Calu3 (cell line): ENCODE results near the gene CNTNAP2. TPM values are rescaled to one million over a fixed set of nuclear protein-coding genes. Genes with fewer than 3 reads are reported as not detected.

ENCODE experiments used
- BruUV-seq: library from RNA; stranded (reverse); fragments of 400-500 nt; replicated peaks from 2 replicates; lab custom pipeline; 2021; lab: Mats Ljungman, UMichigan
- CTCF ChIA-PET: fragments of 300-600 bp; sonication (Branson Sonifier 250); formaldehyde crosslinking; loops from one replicate; lab custom pipeline; 2022; ENCODE audit warnings: antibody characterized with exemption; lab: Charles Lee
- DNase-seq: peaks from one replicate; pipeline ENCODE4 v3.0.0; 2022
- H3K27ac Mint-ChIP-seq: one replicate; pipeline ENCODE4 v1.8.0; 2022; ENCODE audit warnings: mixed read lengths; ENCODE audit not compliant: unreplicated experiment
- H3K27me3 Mint-ChIP-seq: one replicate; pipeline ENCODE4 v1.8.0; 2022; ENCODE audit warnings: mixed read lengths; ENCODE audit not compliant: unreplicated experiment
- H3K36me3 Mint-ChIP-seq: one replicate; pipeline ENCODE4 v1.8.0; 2022; ENCODE audit warnings: mild to moderate bottlenecking, moderate library complexity, mixed read lengths; ENCODE audit not compliant: insufficient read depth, unreplicated experiment
- H3K4me1 Mint-ChIP-seq: one replicate; pipeline ENCODE4 v1.8.0; 2022; ENCODE audit warnings: mild to moderate bottlenecking, low read depth, mixed read lengths; ENCODE audit not compliant: unreplicated experiment
- H3K4me3 Mint-ChIP-seq: one replicate; pipeline ENCODE4 v1.8.0; 2022; ENCODE audit warnings: mild to moderate bottlenecking, low read depth, moderate library complexity, mixed read lengths; ENCODE audit not compliant: unreplicated experiment
- H3K9me3 Mint-ChIP-seq: one replicate; pipeline ENCODE4 v1.8.0; 2022; ENCODE audit warnings: low read depth, mixed read lengths; ENCODE audit not compliant: unreplicated experiment
- CTCF ChIP-seq: fragments of 200-600 bp; IDR thresholded peaks from one replicate; pipeline ENCODE4 v1.8.0; 2022; ENCODE audit warnings: antibody characterized with exemption; ENCODE audit not compliant: unreplicated experiment
- intact Hi-C: fragments of 100-400 bp; cut with micrococcal nuclease; formaldehyde crosslinking; loops from one replicate; pipeline ENCODE4 v1.10.0; 2022; ENCODE audit not compliant: unreplicated experiment
- total RNA-seq: library from RNA; stranded (reverse); gene quantifications from 2 replicates; pipeline ENCODE4 v1.2.3, GENCODE V29; 2022

Gene CNTNAP2
- total RNA-seq, 1 experiment from 2014 or later = 1.1 TPM

- intact Hi-C loops = no loop called here
- BruUV-seq = no TSS peak
- TF ChIP-seq CTCF = no peak
- H3K9me3 Mint-ChIP-seq = peaks cover 18% of the 10 kb centered on the region
- H3K27ac Mint-ChIP-seq = no peak overlapping the region
- H3K27me3 Mint-ChIP-seq = peaks cover 53% of the 10 kb centered on the region
- DNase-seq = no peak
- peaks cover 15% of the 10 kb centered on the region for H3K36me3 Mint-ChIP-seq
- H3K4me3 Mint-ChIP-seq = no peak overlapping the region
- CTCF ChIA-PET = no interaction called here
- peaks cover 9% of the 10 kb centered on the region for H3K4me1 Mint-ChIP-seq
These were observed 2217.9 kb downstream of the CNTNAP2 start for GRCh38 chr7:148334441-148334956.

GRCh38 chr7:148334959-148335577 is 2218.5 kb downstream of the CNTNAP2 start:
- no peak overlapping the region for H3K27ac Mint-ChIP-seq
- H3K27me3 Mint-ChIP-seq = peaks cover 59% of the 10 kb centered on the region
- no peak for TF ChIP-seq CTCF
- no peak overlapping the region for H3K4me3 Mint-ChIP-seq
- peak; percentile 15 for DNase-seq
- H3K4me1 Mint-ChIP-seq = peaks cover 13% of the 10 kb centered on the region
- peaks cover 14% of the 10 kb centered on the region for H3K9me3 Mint-ChIP-seq
- intact Hi-C loops = loop anchor here (5.0 kb wide), 2 partner anchors 33 to 48 kb away; no protein-coding TSS in a partner anchor
- no TSS peak for BruUV-seq
- CTCF ChIA-PET = no interaction called here
- H3K36me3 Mint-ChIP-seq = peaks cover 17% of the 10 kb centered on the region

GRCh38 chr7:148335790-148336189 is 2219.2 kb downstream of the CNTNAP2 start:
- BruUV-seq = no TSS peak
- TF ChIP-seq CTCF = no peak
- intact Hi-C loops = loop anchor here (5.0 kb wide), 2 partner anchors 33 to 48 kb away; no protein-coding TSS in a partner anchor
- H3K27me3 Mint-ChIP-seq = peaks cover 66% of the 10 kb centered on the region
- DNase-seq = no peak
- H3K9me3 Mint-ChIP-seq = peaks cover 7% of the 10 kb centered on the region
- H3K4me3 Mint-ChIP-seq = no peak overlapping the region
- CTCF ChIA-PET = no interaction called here
- H3K27ac Mint-ChIP-seq = no peak overlapping the region
- H3K4me1 Mint-ChIP-seq = peaks cover 13% of the 10 kb centered on the region
- peaks cover 14% of the 10 kb centered on the region for H3K36me3 Mint-ChIP-seq

- CTCF ChIA-PET = no interaction called here
- BruUV-seq = no TSS peak
- intact Hi-C loops = loop anchor here (5.0 kb wide), 2 partner anchors 34 to 49 kb away; no protein-coding TSS in a partner anchor
- H3K27me3 Mint-ChIP-seq = peaks cover 70% of the 10 kb centered on the region
- peaks cover 2% of the 10 kb centered on the region for H3K9me3 Mint-ChIP-seq
- H3K4me3 Mint-ChIP-seq = no peak overlapping the region
- no peak overlapping the region for H3K27ac Mint-ChIP-seq
- peaks cover 13% of the 10 kb centered on the region for H3K4me1 Mint-ChIP-seq
- no peak for DNase-seq
- H3K36me3 Mint-ChIP-seq = peaks cover 8% of the 10 kb centered on the region
- no peak for TF ChIP-seq CTCF
These were observed 2219.8 kb downstream of the CNTNAP2 start for GRCh38 chr7:148336411-148336810.
